ENCODE results near the gene NRAS.

Gene NRAS

DNA sequence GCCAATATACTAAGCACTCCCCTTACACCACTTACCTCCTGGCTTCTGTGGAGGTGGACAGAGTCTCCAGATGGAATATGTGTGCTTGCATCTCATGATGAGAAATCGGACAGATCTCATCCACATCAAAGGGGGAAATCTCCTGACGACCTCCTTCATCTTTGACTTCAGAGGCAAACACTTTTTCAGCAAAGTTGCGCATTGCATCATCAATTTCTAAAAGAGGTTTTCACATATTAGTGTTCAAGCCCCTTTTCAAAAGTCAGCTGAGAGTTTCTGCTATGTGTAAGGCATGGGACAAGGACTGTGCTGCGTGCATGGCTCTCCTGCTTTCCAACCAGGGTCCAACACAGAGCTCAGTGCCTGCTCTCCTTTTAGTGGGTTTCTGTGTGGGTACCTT is 28.0 kb downstream of the NRAS start:
- 85 to 87% methylated on average over 4 of the region's 4 CpGs for WGBS, 2 experiments
- no peaks in the 10 kb centered on the region for H3K27me3 ChIP-seq (ENCODE audit: control insufficient read depth, insufficient read depth, low read length, poor library complexity, severe bottlenecking)
- H3K36me3 ChIP-seq (ENCODE audit: control insufficient read depth, insufficient read depth, low read length): no peaks in the 10 kb centered on the region
- H3K4me3 ChIP-seq (ENCODE audit: insufficient read depth, low read depth, low read length): no peak overlapping the region
- H3K27ac ChIP-seq (ENCODE audit: insufficient read depth, low read depth, low read length, poor library complexity, severe bottlenecking): no peak overlapping the region
- no peaks in the 10 kb centered on the region for H3K9me3 ChIP-seq (ENCODE audit: control insufficient read depth, low read length)
- no peaks in the 10 kb centered on the region for H3K4me1 ChIP-seq (ENCODE audit: control insufficient read depth, insufficient read depth, low read length)

GRCh38 chr1:114685851-114686250 is 30.7 kb downstream of the NRAS start:
- no peak overlapping the region for H3K4me3 ChIP-seq (ENCODE audit: insufficient read depth, low read depth, low read length)
- 85 to 89% methylated on average over 5 of the region's 5 CpGs for WGBS, 2 experiments
- no peaks in the 10 kb centered on the region for H3K9me3 ChIP-seq (ENCODE audit: control insufficient read depth, low read length)
- no peaks in the 10 kb centered on the region for H3K27me3 ChIP-seq (ENCODE audit: control insufficient read depth, insufficient read depth, low read length, poor library complexity, severe bottlenecking)
- H3K36me3 ChIP-seq (ENCODE audit: control insufficient read depth, insufficient read depth, low read length): no peaks in the 10 kb centered on the region
- H3K27ac ChIP-seq (ENCODE audit: insufficient read depth, low read depth, low read length, poor library complexity, severe bottlenecking): no peak overlapping the region
- H3K4me1 ChIP-seq (ENCODE audit: control insufficient read depth, insufficient read depth, low read length): no peaks in the 10 kb centered on the region

- 83 to 89% methylated on average over 5 of the region's 5 CpGs for WGBS, 2 experiments
- Histone ChIP-seq H3K27ac (ENCODE audit: insufficient read depth, low read depth, low read length, poor library complexity, severe bottlenecking) (no peak overlapping the region), H3K27me3 (ENCODE audit: control insufficient read depth, insufficient read depth, low read length, poor library complexity, severe bottlenecking) (peaks cover 35% of the 10 kb centered on the region), H3K4me3 (ENCODE audit: insufficient read depth, low read depth, low read length) (no peak overlapping the region), H3K9me3 (ENCODE audit: control insufficient read depth, low read length) (no peaks in the 10 kb centered on the region), H3K36me3 (ENCODE audit: control insufficient read depth, insufficient read depth, low read length) (no peaks in the 10 kb centered on the region), H3K4me1 (ENCODE audit: control insufficient read depth, insufficient read depth, low read length) (no peaks in the 10 kb centered on the region)
Measured at GRCh38 chr1:114677691-114678090, 38.9 kb downstream of the NRAS start.

DNA sequence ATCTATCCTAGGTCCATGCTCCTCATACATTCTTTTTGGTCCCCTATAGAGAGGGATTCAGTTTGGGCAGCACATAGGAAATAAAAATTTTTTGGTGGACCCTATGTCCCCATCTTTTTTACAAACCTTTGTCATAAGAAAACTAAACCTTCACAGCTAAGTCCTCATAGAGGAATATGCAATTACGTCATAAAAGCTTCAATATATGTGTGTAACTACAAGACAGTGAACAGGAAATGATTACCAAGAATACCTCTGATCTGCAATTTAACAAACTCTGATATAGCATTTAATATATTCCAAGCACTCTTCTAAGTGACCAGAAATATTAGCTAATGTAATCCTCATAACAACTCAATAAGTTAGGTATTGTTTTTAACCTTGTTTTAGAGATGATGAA is 40.5 kb downstream of the NRAS start:
- Histone ChIP-seq H3K4me3 (ENCODE audit: insufficient read depth, low read depth, low read length) (no peak overlapping the region), H3K36me3 (ENCODE audit: control insufficient read depth, insufficient read depth, low read length) (no peaks in the 10 kb centered on the region), H3K4me1 (ENCODE audit: control insufficient read depth, insufficient read depth, low read length) (no peaks in the 10 kb centered on the region), H3K27me3 (ENCODE audit: control insufficient read depth, insufficient read depth, low read length, poor library complexity, severe bottlenecking) (peaks cover 51% of the 10 kb centered on the region), H3K9me3 (ENCODE audit: control insufficient read depth, low read length) (no peaks in the 10 kb centered on the region), H3K27ac (ENCODE audit: insufficient read depth, low read depth, low read length, poor library complexity, severe bottlenecking) (no peak overlapping the region)
- 100% methylated on average over 1 of the region's 1 CpG for WGBS, 2 experiments

DNA sequence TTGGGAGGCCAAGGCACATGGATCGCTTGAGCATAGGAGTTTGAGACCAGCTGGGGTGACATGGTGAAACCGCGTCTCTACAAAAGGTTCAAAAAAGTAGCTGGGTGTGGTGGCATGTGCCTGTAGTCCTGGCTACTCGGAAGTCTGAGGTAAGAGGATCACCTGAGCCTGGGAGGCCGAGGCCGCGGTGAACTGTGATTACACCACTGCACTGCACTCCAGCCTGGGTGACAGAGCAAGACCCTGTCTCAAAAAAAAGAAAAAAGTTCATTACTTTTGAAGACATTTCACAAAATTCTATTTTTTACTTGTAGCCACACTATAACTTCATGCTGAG is 44.7 kb downstream of the NRAS start:
- no peaks in the 10 kb centered on the region for H3K4me1 ChIP-seq (ENCODE audit: control insufficient read depth, insufficient read depth, low read length)
- H3K36me3 ChIP-seq (ENCODE audit: control insufficient read depth, insufficient read depth, low read length): no peaks in the 10 kb centered on the region
- H3K27ac ChIP-seq (ENCODE audit: insufficient read depth, low read depth, low read length, poor library complexity, severe bottlenecking): no peak overlapping the region
- H3K27me3 ChIP-seq (ENCODE audit: control insufficient read depth, insufficient read depth, low read length, poor library complexity, severe bottlenecking): peaks cover 84% of the 10 kb centered on the region
- no peaks in the 10 kb centered on the region for H3K9me3 ChIP-seq (ENCODE audit: control insufficient read depth, low read length)
- H3K4me3 ChIP-seq (ENCODE audit: insufficient read depth, low read depth, low read length): no peak overlapping the region
- WGBS, 2 experiments: 91 to 92% methylated on average over 7 of the region's 7 CpGs

- 86 to 90% methylated on average over 8 of the region's 9 CpGs for WGBS, 2 experiments
- Histone ChIP-seq H3K4me3 (ENCODE audit: insufficient read depth, low read depth, low read length) (no peak overlapping the region), H3K4me1 (ENCODE audit: control insufficient read depth, insufficient read depth, low read length) (no peaks in the 10 kb centered on the region), H3K27ac (ENCODE audit: insufficient read depth, low read depth, low read length, poor library complexity, severe bottlenecking) (no peak overlapping the region), H3K27me3 (ENCODE audit: control insufficient read depth, insufficient read depth, low read length, poor library complexity, severe bottlenecking) (peaks cover 79% of the 10 kb centered on the region), H3K9me3 (ENCODE audit: control insufficient read depth, low read length) (no peaks in the 10 kb centered on the region), H3K36me3 (ENCODE audit: control insufficient read depth, insufficient read depth, low read length) (no peaks in the 10 kb centered on the region)
Measured at GRCh38 chr1:114671011-114671938, 45.3 kb downstream of the NRAS start.

- Histone ChIP-seq H3K4me1 (ENCODE audit: control insufficient read depth, insufficient read depth, low read length) (no peaks in the 10 kb centered on the region), H3K36me3 (ENCODE audit: control insufficient read depth, insufficient read depth, low read length) (no peaks in the 10 kb centered on the region), H3K4me3 (ENCODE audit: insufficient read depth, low read depth, low read length) (peak overlapping the region; percentile 63), H3K27me3 (ENCODE audit: control insufficient read depth, insufficient read depth, low read length, poor library complexity, severe bottlenecking) (peaks cover 70% of the 10 kb centered on the region), H3K27ac (ENCODE audit: insufficient read depth, low read depth, low read length, poor library complexity, severe bottlenecking) (no peak overlapping the region), H3K9me3 (ENCODE audit: control insufficient read depth, low read length) (no peaks in the 10 kb centered on the region)
- 1 to 5% methylated on average over 37 to 38 of the region's 45 CpGs for WGBS, 2 experiments
Measured at GRCh38 chr1:114670083-114671010, 46.2 kb downstream of the NRAS start.

DNA sequence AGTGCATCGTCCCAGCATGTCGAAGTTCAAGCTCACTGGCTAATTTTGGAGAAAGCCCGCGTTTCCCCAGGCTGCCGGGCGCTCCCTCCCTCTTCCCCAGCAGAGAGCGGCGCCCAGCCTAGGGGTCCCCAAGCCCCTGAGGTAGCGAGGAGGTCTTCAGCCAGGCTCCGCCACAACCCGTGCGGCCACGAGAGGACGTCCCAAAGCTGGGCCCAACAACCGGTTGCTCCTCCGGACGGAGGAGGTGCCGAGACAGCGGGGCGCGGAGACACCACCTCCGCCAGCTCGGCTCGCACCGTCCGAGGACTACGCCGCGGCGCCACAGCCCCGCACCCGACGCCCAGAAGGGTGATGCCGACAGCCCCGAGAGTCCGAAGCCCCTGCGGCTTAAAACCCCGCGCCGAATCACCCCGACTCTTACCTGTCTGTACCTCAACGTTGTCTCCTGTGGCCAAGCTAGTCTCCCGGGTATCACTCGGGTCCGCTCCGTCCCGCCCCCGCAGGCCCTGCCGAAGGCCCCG is 46.9 kb downstream of the NRAS start, which contains the start of gene DENND2C:
DENND2C (minus strand) TSS at position 488 of the 521 bp plus-strand sequence. CDS start 44,065 bp downstream, outside the sequence.
- no peaks in the 10 kb centered on the region for H3K36me3 ChIP-seq (ENCODE audit: control insufficient read depth, insufficient read depth, low read length)
- H3K9me3 ChIP-seq (ENCODE audit: control insufficient read depth, low read length): no peaks in the 10 kb centered on the region
- H3K4me1 ChIP-seq (ENCODE audit: control insufficient read depth, insufficient read depth, low read length): no peaks in the 10 kb centered on the region
- H3K27me3 ChIP-seq (ENCODE audit: control insufficient read depth, insufficient read depth, low read length, poor library complexity, severe bottlenecking): peaks cover 68% of the 10 kb centered on the region
- WGBS, 2 experiments: 0 to 1% methylated on average over 50 of the region's 50 CpGs
- no peak within 1 kb of the TSS for H3K27ac ChIP-seq (ENCODE audit: insufficient read depth, low read depth, low read length, poor library complexity, severe bottlenecking)
- peak within 1 kb of the TSS; percentile 63 for H3K4me3 ChIP-seq (ENCODE audit: insufficient read depth, low read depth, low read length)

DNA sequence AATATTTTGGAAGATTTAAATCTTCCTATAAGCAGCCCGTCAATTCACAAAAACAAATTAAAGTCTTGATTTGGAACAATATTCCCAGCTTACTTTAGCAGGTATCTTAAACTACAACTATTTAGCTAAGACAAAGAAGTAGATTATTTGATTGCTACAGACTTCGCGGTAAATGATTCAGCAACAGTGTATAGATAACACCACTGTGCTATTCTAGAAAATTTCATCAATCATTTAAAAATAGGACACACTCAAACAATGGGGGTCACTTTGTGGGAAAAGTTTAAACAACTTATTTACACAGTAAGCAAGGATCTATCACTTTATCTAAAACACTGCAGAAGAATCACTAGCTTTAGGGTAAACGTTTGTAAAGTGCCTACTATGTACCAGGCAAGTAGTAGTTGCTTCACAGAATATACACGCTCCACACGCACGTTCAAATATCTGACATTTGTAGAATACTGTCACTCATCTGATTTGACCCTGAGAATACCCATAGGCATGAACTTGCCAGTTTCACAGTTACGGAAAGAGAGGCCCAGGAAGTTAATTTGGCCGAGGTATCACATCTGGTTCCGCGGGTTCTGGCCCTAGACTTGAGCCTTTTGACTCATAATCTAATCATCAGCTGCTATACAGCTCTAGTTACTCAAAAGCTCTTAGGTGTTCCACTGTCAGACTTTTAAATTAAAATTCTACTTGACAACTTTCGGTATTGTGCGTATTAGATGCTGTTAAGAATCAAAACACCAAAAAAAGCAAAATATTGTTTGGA is 47.6 kb downstream of the NRAS start:
- H3K27me3 ChIP-seq (ENCODE audit: control insufficient read depth, insufficient read depth, low read length, poor library complexity, severe bottlenecking): peaks cover 63% of the 10 kb centered on the region
- no peaks in the 10 kb centered on the region for H3K4me1 ChIP-seq (ENCODE audit: control insufficient read depth, insufficient read depth, low read length)
- no peaks in the 10 kb centered on the region for H3K36me3 ChIP-seq (ENCODE audit: control insufficient read depth, insufficient read depth, low read length)
- no peaks in the 10 kb centered on the region for H3K9me3 ChIP-seq (ENCODE audit: control insufficient read depth, low read length)
- H3K4me3 ChIP-seq (ENCODE audit: insufficient read depth, low read depth, low read length): peak overlapping the region; percentile 63
- 52 to 56% methylated on average over 12 to 13 of the region's 13 CpGs for WGBS, 2 experiments
- H3K27ac ChIP-seq (ENCODE audit: insufficient read depth, low read depth, low read length, poor library complexity, severe bottlenecking): no peak overlapping the region
